Activated T-helper 9 cell treated with anti-CD3 and anti-CD28 coated beads, Interleukin-2, amount 50 U/mL, for 16 hours (primary cell): ENCODE measurements around the gene ITGAL.
"Not testable (repeated sequence)": the region's sequence is repeated elsewhere in the genome, so short reads cannot be mapped to it uniquely, and the experiment has no call there.

Experiments used
- DNase-seq: peaks from one replicate; pipeline ENCODE4 v3.0.0-alpha.2; 2020; ENCODE audit warnings: low read depth

The ITGAL gene

GRCh38 chr16:30491744-30492308, 19.3 kb downstream of the ITGAL start:
- DNase-seq: no peak

DNA sequence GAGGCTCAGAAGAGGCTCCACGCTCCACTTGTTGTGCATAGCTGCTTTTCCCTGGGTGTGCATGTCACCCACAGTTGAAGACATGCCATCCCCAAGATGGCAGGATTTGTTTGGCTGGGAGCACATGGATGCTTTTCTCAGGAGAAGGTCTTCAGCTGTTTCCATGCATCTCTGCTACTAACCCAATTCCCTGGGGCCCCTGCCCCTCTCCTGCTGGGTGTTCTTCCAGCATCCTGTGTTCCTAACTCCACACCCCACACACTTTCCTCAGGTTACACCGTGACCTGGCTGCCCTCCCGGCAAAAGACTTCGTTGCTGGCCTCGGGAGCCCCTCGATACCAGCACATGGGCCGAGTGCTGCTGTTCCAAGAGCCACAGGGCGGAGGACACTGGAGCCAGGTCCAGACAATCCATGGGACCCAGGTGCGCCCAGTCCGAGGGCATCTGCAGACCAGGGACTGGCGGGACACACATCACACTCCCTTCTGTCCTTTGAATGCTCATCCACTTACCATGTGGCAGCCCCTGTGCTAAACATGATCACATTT, 21.5 kb downstream of the ITGAL start:
- DNase-seq: no peak

DNA sequence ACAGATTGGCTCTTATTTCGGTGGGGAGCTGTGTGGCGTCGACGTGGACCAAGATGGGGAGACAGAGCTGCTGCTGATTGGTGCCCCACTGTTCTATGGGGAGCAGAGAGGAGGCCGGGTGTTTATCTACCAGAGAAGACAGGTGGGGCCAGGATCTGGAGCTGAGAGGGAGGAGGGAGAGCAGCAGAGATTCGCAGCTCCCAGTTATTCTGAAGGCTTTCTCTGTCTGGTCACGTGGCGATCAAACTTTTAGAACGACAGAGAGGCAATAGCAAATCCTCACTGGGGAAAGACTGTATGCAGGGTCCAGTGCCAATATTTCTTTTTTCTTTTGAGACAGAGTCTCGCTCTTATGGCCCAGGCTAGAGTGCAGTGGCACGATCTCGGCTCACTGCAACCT, 22.2 kb downstream of the ITGAL start:
- DNase-seq: no peak

GRCh38 chr16:30499284-30499683, 26.7 kb downstream of the ITGAL start:
- no peak for DNase-seq

- DNase-seq: no peak
Observed at GRCh38 chr16:30503403-30504296, 31.1 kb downstream of the ITGAL start.

GRCh38 chr16:30509081-30509765, 36.7 kb downstream of the ITGAL start:
- DNase-seq: no peak

DNA sequence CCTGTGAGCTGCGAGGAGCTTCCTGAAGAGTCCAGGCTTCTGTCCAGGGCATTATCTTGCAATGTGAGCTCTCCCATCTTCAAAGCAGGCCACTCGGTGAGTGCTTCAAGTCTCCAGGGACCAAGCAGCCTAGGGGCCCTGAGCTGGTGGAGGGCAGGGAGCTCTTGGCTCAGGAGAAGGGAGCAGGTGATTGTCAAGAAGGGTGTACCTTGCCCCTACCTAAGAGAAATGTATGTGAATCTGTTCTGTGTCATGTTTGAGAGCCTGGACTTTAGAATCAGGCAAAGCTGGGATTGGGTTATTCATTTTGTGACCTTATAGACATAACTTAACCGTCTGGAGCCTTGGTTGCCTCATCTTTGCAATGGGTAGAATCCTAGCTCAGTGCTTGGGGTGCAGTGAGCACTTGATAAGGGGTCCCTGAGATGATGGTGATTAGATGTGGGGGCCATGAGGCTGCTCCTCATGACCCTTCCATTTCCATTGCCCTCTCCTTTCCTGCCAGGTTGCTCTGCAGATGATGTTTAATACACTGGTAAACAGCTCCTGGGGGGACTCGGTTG, 37.9 kb downstream of the ITGAL start:
- no peak for DNase-seq

DNA sequence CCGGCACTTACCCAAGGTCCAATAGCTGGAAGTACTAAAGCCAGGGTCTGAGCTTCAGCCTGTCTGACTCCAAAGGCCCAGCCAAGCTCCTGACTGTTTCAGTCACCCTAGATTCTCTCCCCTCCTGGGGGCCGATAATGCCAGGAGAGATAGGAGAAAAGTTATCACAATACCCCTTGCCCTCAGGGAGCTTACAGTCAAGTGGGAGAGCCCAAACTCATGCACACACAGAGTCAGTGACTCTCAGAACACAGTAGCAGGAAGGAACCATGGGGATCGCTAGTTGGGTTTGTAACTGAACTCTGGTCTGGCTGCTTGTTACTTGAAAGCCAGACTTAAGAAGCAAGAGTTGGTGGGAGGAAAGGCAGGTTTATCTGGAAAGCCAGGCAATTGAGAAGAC, 39.0 kb downstream of the ITGAL start:
- no peak for DNase-seq

GRCh38 chr16:30515275-30515674, 42.7 kb downstream of the ITGAL start:
- DNase-seq: no peak

- DNase-seq: no peak
Observed at GRCh38 chr16:30518552-30518951, 46.0 kb downstream of the ITGAL start.

DNA sequence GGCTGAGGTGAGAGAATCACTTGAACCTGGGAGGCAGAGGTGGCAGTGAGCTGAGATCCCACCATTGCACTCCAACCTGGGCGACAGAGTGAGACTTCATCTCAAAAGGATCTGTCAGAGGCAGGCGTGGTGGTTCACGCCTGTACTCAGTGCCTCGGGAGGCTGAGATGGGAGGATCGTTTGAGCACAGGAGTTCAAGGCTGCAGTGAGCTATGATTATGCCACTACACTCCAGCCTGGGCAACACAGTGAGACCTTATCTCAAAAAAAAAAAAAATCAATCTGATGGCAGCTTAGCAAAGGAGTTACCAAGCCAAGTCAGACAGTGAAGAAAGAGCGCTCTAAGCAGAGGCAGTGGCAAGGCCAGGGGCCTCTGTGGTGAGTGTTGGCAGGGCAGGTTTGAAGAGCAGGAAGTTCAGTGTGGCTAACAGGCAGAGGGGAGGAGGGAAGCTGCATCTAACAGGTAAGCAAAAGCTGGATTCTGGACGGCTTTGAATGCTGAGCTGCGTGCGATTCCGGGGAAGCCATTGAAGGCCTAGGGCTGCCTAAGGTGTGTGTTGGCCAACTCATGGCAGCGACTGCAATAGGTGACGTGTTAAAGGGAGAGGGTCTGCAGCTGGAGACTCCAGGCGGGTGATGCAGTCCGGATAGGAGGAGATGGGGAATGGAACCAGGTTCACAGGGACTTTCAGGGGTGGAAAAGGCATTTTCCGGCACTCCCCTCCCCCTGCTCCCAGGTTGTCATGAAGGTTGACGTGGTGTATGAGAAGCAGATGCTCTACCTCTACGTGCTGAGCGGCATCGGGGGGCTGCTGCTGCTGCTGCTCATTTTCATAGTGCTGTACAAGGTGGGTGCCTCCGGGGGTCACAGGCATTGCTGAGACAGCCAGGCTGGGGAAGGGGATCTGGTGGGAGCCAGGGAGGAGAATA, 46.8 kb downstream of the ITGAL start:
- DNase-seq: no peak

DNA sequence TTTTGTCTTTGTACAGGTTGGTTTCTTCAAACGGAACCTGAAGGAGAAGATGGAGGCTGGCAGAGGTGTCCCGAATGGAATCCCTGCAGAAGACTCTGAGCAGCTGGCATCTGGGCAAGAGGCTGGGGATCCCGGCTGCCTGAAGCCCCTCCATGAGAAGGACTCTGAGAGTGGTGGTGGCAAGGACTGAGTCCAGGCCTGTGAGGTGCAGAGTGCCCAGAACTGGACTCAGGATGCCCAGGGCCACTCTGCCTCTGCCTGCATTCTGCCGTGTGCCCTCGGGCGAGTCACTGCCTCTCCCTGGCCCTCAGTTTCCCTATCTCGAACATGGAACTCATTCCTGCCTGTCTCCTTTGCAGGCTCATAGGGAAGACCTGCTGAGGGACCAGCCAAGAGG, 48.9 kb downstream of the ITGAL start:
- no peak for DNase-seq

- no peak for DNase-seq
Observed at GRCh38 chr16:30521873-30522641, 49.5 kb downstream of the ITGAL start.

- not testable (repeated sequence) for DNase-seq
Observed at GRCh38 chr16:30522702-30523463, 50.3 kb downstream of the ITGAL start.

GRCh38 chr16:30523768-30524574, 51.4 kb downstream of the ITGAL start:
- no peak for DNase-seq

DNA sequence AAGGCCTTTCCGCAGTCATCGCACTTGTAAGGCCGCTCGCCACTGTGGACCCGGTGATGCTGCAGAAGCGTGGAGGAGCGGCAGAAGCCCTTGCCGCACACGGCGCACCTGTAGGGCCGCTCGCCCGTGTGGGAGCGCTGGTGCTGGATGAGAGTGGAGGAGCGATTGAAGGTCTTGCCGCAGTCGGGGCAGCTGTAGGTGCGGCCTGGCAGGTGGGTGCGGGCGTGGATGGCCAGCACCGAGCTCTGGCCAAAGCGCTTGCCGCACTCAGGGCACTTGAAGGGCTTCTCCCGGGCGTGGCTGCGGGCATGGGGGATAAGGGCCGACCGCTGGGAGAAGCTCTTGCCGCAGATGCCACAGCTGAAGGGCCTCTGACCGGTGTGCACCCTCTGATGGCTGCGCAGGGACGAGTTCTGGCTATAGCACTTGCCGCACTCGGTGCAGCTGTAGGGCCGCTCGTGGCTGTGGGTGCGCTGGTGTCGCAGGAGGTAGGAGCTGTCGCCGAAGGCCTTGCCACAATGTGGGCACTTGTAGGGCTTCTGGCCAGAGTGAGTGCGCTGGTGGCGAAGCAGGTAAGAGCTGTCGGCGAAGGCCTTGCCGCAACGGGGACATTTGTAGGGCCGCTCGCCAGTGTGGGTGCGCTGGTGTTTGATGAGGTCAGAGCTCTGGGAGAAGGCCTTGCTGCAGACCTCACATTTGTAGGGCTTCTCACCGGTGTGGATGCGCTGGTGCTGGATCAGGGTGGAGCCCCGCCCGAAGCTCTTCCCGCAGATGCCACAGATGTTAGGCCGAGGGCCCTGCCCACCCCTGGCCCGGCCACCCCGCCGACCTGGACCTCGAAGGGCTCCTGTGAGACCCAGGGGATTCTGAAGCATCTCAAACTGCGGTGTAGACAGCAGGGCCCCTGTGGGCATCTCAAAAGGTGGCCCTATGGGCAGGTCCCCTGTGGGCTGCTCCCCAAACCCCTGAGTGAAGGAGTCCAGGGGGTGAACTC, 52.3 kb downstream of the ITGAL start:
- DNase-seq: no peak

GRCh38 chr16:30525844-30526136, 53.2 kb downstream of the ITGAL start:
- DNase-seq: no peak
